GM18520 (cell line): ENCODE measurements around the gene PEBP1.

Source experiments
- ATAC-seq: cut with Tn5 transposase; IDR thresholded peaks from one replicate; pipeline ENCODE4 v1.9.1; 2021; ENCODE audit not compliant: unreplicated experiment

The PEBP1 gene

GRCh38 chr12:118190266-118190665 lies 54.3 kb downstream of the PEBP1 start:
- no peak for ATAC-seq

- ATAC-seq: no peak
These were observed 57.6 kb downstream of the PEBP1 start for GRCh38 chr12:118193477-118193876.

GRCh38 chr12:118193958-118194357 lies 58.0 kb downstream of the PEBP1 start:
- no peak for ATAC-seq
